Ectodermal cell (in vitro differentiated cells): Measurements from ENCODE around the gene KCTD17.

Source experiments
- H3K27ac ChIP-seq: 2 replicates; pipeline ENCODE4 v1.7.0; 2013; ENCODE audit warnings: mild to moderate bottlenecking, low read depth, low read length; ENCODE audit not compliant: insufficient read depth, poor library complexity, severe bottlenecking
- H3K27me3 ChIP-seq: 2 replicates; pipeline ENCODE4 v1.7.0; 2013; ENCODE audit warnings: mild to moderate bottlenecking, low read length; ENCODE audit not compliant: insufficient read depth, control insufficient read depth, poor library complexity, severe bottlenecking
- H3K36me3 ChIP-seq: one replicate; pipeline ENCODE4 v1.7.0; 2013; ENCODE audit warnings: low read length; ENCODE audit not compliant: control insufficient read depth, insufficient read depth
- H3K4me1 ChIP-seq: one replicate; pipeline ENCODE4 v1.7.0; 2013; ENCODE audit warnings: low read length; ENCODE audit not compliant: control insufficient read depth, insufficient read depth
- H3K4me3 ChIP-seq: 2 replicates; pipeline ENCODE4 v1.7.0; 2013; ENCODE audit warnings: low read depth, low read length, control low read depth; ENCODE audit not compliant: insufficient read depth
- H3K9me3 ChIP-seq: 2 replicates; pipeline ENCODE4 v1.7.0; 2013; ENCODE audit warnings: mild to moderate bottlenecking, low read length, moderate library complexity; ENCODE audit not compliant: control insufficient read depth
- WGBS, 2 experiments: methylation state at CpG; one replicate each; pipeline ENCODE4 v1.1.7; 2013; ENCODE audit warnings: missing lambda C conversion rate in 2 of 2; 5-methylcytosine and 5-hydroxymethylcytosine counted together

KCTD17 gene

GRCh38 chr22:37027556-37027955, 24.0 kb upstream of the KCTD17 start:
- Histone ChIP-seq H3K27ac (no peak overlapping the region), H3K4me3 (no peak overlapping the region), H3K27me3 (no peaks in the 10 kb centered on the region), H3K4me1 (no peaks in the 10 kb centered on the region), H3K9me3 (no peaks in the 10 kb centered on the region), H3K36me3 (peaks cover 19% of the 10 kb centered on the region)
- WGBS, 2 experiments, result 91 to 93% methylated on average over 7 of the region's 7 CpGs

GRCh38 chr22:37028692-37029674, 22.6 kb upstream of the KCTD17 start:
- H3K27me3 ChIP-seq, result no peaks in the 10 kb centered on the region
- no peaks in the 10 kb centered on the region for H3K4me1 ChIP-seq
- peaks cover 19% of the 10 kb centered on the region for H3K36me3 ChIP-seq
- no peaks in the 10 kb centered on the region for H3K9me3 ChIP-seq
- H3K4me3 ChIP-seq, result no peak overlapping the region
- H3K27ac ChIP-seq, result no peak overlapping the region
- 95% methylated on average over 22 of the region's 22 CpGs for WGBS, 2 experiments

GRCh38 chr22:37030560-37031281, 20.8 kb upstream of the KCTD17 start:
- H3K4me3 ChIP-seq, result no peak overlapping the region
- H3K36me3 ChIP-seq, result peaks cover 19% of the 10 kb centered on the region
- no peaks in the 10 kb centered on the region for H3K4me1 ChIP-seq
- H3K9me3 ChIP-seq, result no peaks in the 10 kb centered on the region
- H3K27me3 ChIP-seq, result no peaks in the 10 kb centered on the region
- H3K27ac ChIP-seq, result no peak overlapping the region
- WGBS, 2 experiments, result 85 to 86% methylated on average over 14 of the region's 14 CpGs

GRCh38 chr22:37032134-37032534, 19.4 kb upstream of the KCTD17 start:
- no peak overlapping the region for H3K4me3 ChIP-seq
- no peaks in the 10 kb centered on the region for H3K27me3 ChIP-seq
- 87 to 89% methylated on average over 2 of the region's 2 CpGs for WGBS, 2 experiments
- no peaks in the 10 kb centered on the region for H3K4me1 ChIP-seq
- H3K9me3 ChIP-seq, result no peaks in the 10 kb centered on the region
- peaks cover 13% of the 10 kb centered on the region for H3K36me3 ChIP-seq
- H3K27ac ChIP-seq, result no peak overlapping the region

GRCh38 chr22:37032535-37033460, 18.7 kb upstream of the KCTD17 start:
- H3K27me3 ChIP-seq, result no peaks in the 10 kb centered on the region
- no peak overlapping the region for H3K4me3 ChIP-seq
- 84% methylated on average over 18 of the region's 18 CpGs for WGBS, 2 experiments
- H3K9me3 ChIP-seq, result no peaks in the 10 kb centered on the region
- peaks cover 7% of the 10 kb centered on the region for H3K36me3 ChIP-seq
- no peaks in the 10 kb centered on the region for H3K4me1 ChIP-seq
- H3K27ac ChIP-seq, result no peak overlapping the region

- H3K27ac ChIP-seq, result no peak overlapping the region
- no peaks in the 10 kb centered on the region for H3K4me1 ChIP-seq
- no peaks in the 10 kb centered on the region for H3K9me3 ChIP-seq
- H3K4me3 ChIP-seq, result no peak overlapping the region
- H3K36me3 ChIP-seq, result peaks cover 7% of the 10 kb centered on the region
- WGBS, 2 experiments, result 91 to 92% methylated on average over 23 of the region's 23 CpGs
- H3K27me3 ChIP-seq, result no peaks in the 10 kb centered on the region
Measured at GRCh38 chr22:37033605-37034430, 17.7 kb upstream of the KCTD17 start.

- 92 to 93% methylated on average over 11 of the region's 11 CpGs for WGBS, 2 experiments
- Histone ChIP-seq H3K4me3 (no peak overlapping the region), H3K4me1 (no peaks in the 10 kb centered on the region)
Measured at GRCh38 chr22:37036655-37037377, 14.7 kb upstream of the KCTD17 start.

GRCh38 chr22:37037669-37038068, 13.9 kb upstream of the KCTD17 start:
- Histone ChIP-seq H3K4me1 (peaks cover under 1% of the 10 kb centered on the region), H3K9me3 (no peaks in the 10 kb centered on the region), H3K27me3 (no peaks in the 10 kb centered on the region), H3K4me3 (no peak overlapping the region), H3K36me3 (no peaks in the 10 kb centered on the region), H3K27ac (no peak overlapping the region)
- 75 to 78% methylated on average over 14 of the region's 14 CpGs for WGBS, 2 experiments

More at GRCh38 chr22:37036655-37037377, 14.7 kb upstream of the KCTD17 start:
- Histone ChIP-seq H3K27me3 (no peaks in the 10 kb centered on the region), H3K36me3 (no peaks in the 10 kb centered on the region), H3K9me3 (no peaks in the 10 kb centered on the region), H3K27ac (no peak overlapping the region)

GRCh38 chr22:37039466-37039865, 12.1 kb upstream of the KCTD17 start:
- WGBS, 2 experiments, result 89 to 93% methylated on average over 2 of the region's 2 CpGs
- no peak overlapping the region for H3K27ac ChIP-seq
- no peaks in the 10 kb centered on the region for H3K36me3 ChIP-seq
- H3K4me3 ChIP-seq, result no peak overlapping the region
- no peaks in the 10 kb centered on the region for H3K9me3 ChIP-seq
- H3K27me3 ChIP-seq, result no peaks in the 10 kb centered on the region
- peaks cover 8% of the 10 kb centered on the region for H3K4me1 ChIP-seq
